K562 (cell line): ENCODE measurements around the gene CCPG1. TPM values are rescaled to one million over a fixed set of nuclear protein-coding genes. Genes with fewer than 3 reads are reported as not detected.

Experiments used
- ATAC-seq: fragments of 200-7000 bp; cut with Tn5 transposase; 3 replicates; pipeline ENCODE4 v1.9.1; 2020; ENCODE audit warnings: moderate library complexity
- BruUV-seq: library from RNA; stranded (reverse); fragments of 400-500 nt; replicated peaks from 2 replicates; lab custom pipeline; 2021; lab: Mats Ljungman, UMichigan
- CTCF ChIA-PET: fragments of 300-600 bp; formaldehyde crosslinking; extraction: SDS; loops from one replicate; lab custom pipeline; 2021; ENCODE audit warnings: low intra/inter-chr PET ratio; lab: Yijun Ruan, JAX
- POLR2A ChIA-PET: fragments of 300-600, 350-650 bp; sonication (Branson Sonifier 250); formaldehyde crosslinking; extraction: SDS; loops from one replicate; lab custom pipeline; 2021; ENCODE audit warnings: antibody characterized with exemption, inconsistent platforms; lab: Yijun Ruan, JAX
- DNase-seq, 4 experiments: peaks; one replicate each; pipeline versions ENCODE4 v3.0.0 to v3.0.0-alpha.2; 2011 to 2018; ENCODE audit warnings: low spot score in 3 of 4, mixed read lengths in 3 of 4; ENCODE audit errors: extremely low read depth in 1 of 4
- FAIRE-seq: peaks from 2 replicates; lab custom pipeline; 2011; peaks lifted over from hg19 to GRCh38; lab: Jason Lieb, UNC
- H2AFZ ChIP-seq: 2 replicates; pipeline ENCODE4 v1.6.0; 2011; ENCODE audit warnings: low read depth, low read length, control low read depth, inconsistent platforms
- H3K27ac ChIP-seq: fragments of 200-600 bp; 3 replicates; pipeline ENCODE4 v1.8.0; 2011; ENCODE audit warnings: low read depth, mild to moderate bottlenecking, control low read depth, inconsistent platforms, low read length, moderate library complexity, mixed read lengths; ENCODE audit errors: extremely low read depth
- H3K27me3 ChIP-seq, 2 experiments: fragments of 300-600 bp in 1 of 2; 2 replicates in 1 of 2; 3 replicates in 1 of 2; pipeline versions ENCODE4 v1.6.0 to v1.8.0; 2011; ENCODE audit warnings: inconsistent platforms in 2 of 2, low read length in 2 of 2, mild to moderate bottlenecking in 1 of 2, mixed read lengths in 1 of 2, moderate library complexity in 1 of 2; ENCODE audit not compliant: control insufficient read depth in 2 of 2, insufficient read depth in 2 of 2
- H3K36me3 ChIP-seq: fragments of 300-600 bp; 3 replicates; pipeline ENCODE4 v1.8.0; 2011; ENCODE audit warnings: mild to moderate bottlenecking, low read length, inconsistent platforms; ENCODE audit not compliant: control insufficient read depth, insufficient read depth
- H3K4me1 ChIP-seq, 2 experiments: fragments of 200-600 bp in 1 of 2; replicated peaks in 1 of 2; 2 replicates in 1 of 2; 3 replicates in 1 of 2; pipeline versions ENCODE4 v1.5.1 to v1.8.0; 2011; ENCODE audit warnings: inconsistent platforms in 2 of 2, low read length in 2 of 2, mild to moderate bottlenecking in 1 of 2, mixed read lengths in 1 of 2, moderate library complexity in 1 of 2; ENCODE audit not compliant: control insufficient read depth in 2 of 2, insufficient read depth in 2 of 2
- H3K4me2 ChIP-seq: 2 replicates; pipeline ENCODE4 v1.6.1; 2011; ENCODE audit warnings: low read length, control low read depth, inconsistent platforms, mixed read lengths; ENCODE audit not compliant: insufficient read depth
- H3K4me3 ChIP-seq: fragments of 200-600 bp; sonication (generic), shearing (Covaris generic); 2 replicates; pipeline ENCODE4 v1.5.1; 2016; ENCODE audit warnings: control low read depth, inconsistent platforms
- H3K79me2 ChIP-seq: fragments of 200-600 bp; 3 replicates; pipeline ENCODE4 v1.8.0; 2011; ENCODE audit warnings: low read length, inconsistent platforms; ENCODE audit not compliant: control insufficient read depth, insufficient read depth
- H3K9ac ChIP-seq, 2 experiments: 2 replicates each; pipeline versions ENCODE4 v1.6.0 to v1.6.1; 2011; ENCODE audit warnings: low read depth in 2 of 2, low read length in 2 of 2, control low read depth in 1 of 2, inconsistent platforms in 1 of 2, mild to moderate bottlenecking in 1 of 2, mixed read lengths in 1 of 2; ENCODE audit not compliant: insufficient read depth in 1 of 2
- H3K9me1 ChIP-seq: one replicate; pipeline ENCODE4 v1.6.0; 2011; ENCODE audit warnings: inconsistent platforms, mild to moderate bottlenecking, low read length, moderate library complexity; ENCODE audit not compliant: control insufficient read depth, insufficient read depth
- H3K9me3 ChIP-seq: replicated peaks from 2 replicates; pipeline ENCODE4 v1.5.1; 2011; ENCODE audit warnings: low read depth, low read length, inconsistent platforms; ENCODE audit not compliant: control insufficient read depth, insufficient read depth
- H4K20me1 ChIP-seq: replicated peaks from 2 replicates; pipeline ENCODE4 v1.6.1; 2011; ENCODE audit warnings: low read length, inconsistent platforms, mixed read lengths; ENCODE audit not compliant: control insufficient read depth, insufficient read depth
- CBX1 ChIP-seq: sonication (generic); IDR thresholded peaks from 2 replicates; pipeline ENCODE4 v1.6.1; 2016; ENCODE audit warnings: antibody characterized with exemption, low read depth, mild to moderate bottlenecking
- HOMEZ ChIP-seq: fragments of 250-450 bp; sonication (Bioruptor Pico); IDR thresholded peaks from 2 replicates; pipeline ENCODE4 v1.4.0; 2020; ENCODE audit warnings: mild to moderate bottlenecking, moderate library complexity
- HSF4 ChIP-seq: fragments of 250-450 bp; sonication (Bioruptor Pico); IDR thresholded peaks from 2 replicates; pipeline ENCODE4 v2.1.2; 2022; ENCODE audit warnings: mild to moderate bottlenecking, moderate library complexity, borderline replicate concordance
- IRF1 ChIP-seq: sonication (generic); formaldehyde crosslinking; IDR thresholded peaks from 2 replicates; pipeline ENCODE4 v1.8.0; 2022; ENCODE audit warnings: missing genetic modification reagents, mild to moderate bottlenecking, borderline replicate concordance
- NCOR1 ChIP-seq: fragments of 450-650 bp; IDR thresholded peaks from 2 replicates; pipeline ENCODE4 v1.6.1; 2016; ENCODE audit warnings: mild to moderate bottlenecking, moderate library complexity
- PREB ChIP-seq: sonication (generic); formaldehyde crosslinking; IDR thresholded peaks from 2 replicates; pipeline ENCODE4 v1.8.1; 2023; ENCODE audit warnings: mild to moderate bottlenecking, missing genetic modification reagents
- SMARCC2 ChIP-seq: fragments of 450-650 bp; IDR thresholded peaks from 2 replicates; pipeline ENCODE4 v1.6.1; 2017; ENCODE audit warnings: antibody characterized with exemption, moderate library complexity, mild to moderate bottlenecking, low read depth
- SRSF1 ChIP-seq: fragments of 200-400 bp; formaldehyde crosslinking; IDR thresholded peaks from 2 replicates; pipeline ENCODE4 v1.6.1; 2017; ENCODE audit warnings: mild to moderate bottlenecking, low read depth, low read length, moderate library complexity
- TAF1 ChIP-seq: IDR thresholded peaks from 2 replicates; pipeline ENCODE4 v1.6.1; 2011; ENCODE audit warnings: mild to moderate bottlenecking, low read length, moderate library complexity; ENCODE audit not compliant: insufficient read depth, control insufficient read depth, severe bottlenecking; ENCODE audit errors: extremely low read depth
- TOE1 ChIP-seq, 2 experiments: fragments of 450-650 bp in 1 of 2; sonication (generic) in 1 of 2; formaldehyde crosslinking in 1 of 2; IDR thresholded peaks; 2 replicates each; pipeline versions ENCODE4 v1.7.1 to v1.8.0; 2016 to 2022; ENCODE audit warnings: borderline replicate concordance in 2 of 2, mild to moderate bottlenecking in 2 of 2, antibody characterized with exemption in 1 of 2, inconsistent platforms in 1 of 2, low read depth in 1 of 2, missing genetic modification reagents in 1 of 2, moderate library complexity in 1 of 2
- ZBTB49 ChIP-seq: sonication (generic); formaldehyde crosslinking; IDR thresholded peaks from 2 replicates; pipeline ENCODE4 v1.8.0; 2022; ENCODE audit warnings: missing genetic modification reagents, mild to moderate bottlenecking, borderline replicate concordance
- ZKSCAN3 ChIP-seq: fragments of 250-450 bp; sonication (Bioruptor Pico); IDR thresholded peaks from 2 replicates; pipeline ENCODE4 v1.4.0; 2020
- ZNF175 ChIP-seq: fragments of 200-800 bp; sonication (Bioruptor generic); IDR thresholded peaks from 2 replicates; pipeline ENCODE4 v1.6.1; 2016; ENCODE audit warnings: low read depth, mild to moderate bottlenecking, missing genetic modification characterization, missing compliant biosample characterization
- ZNF197 ChIP-seq: fragments of 200-800 bp; sonication (Bioruptor generic); IDR thresholded peaks from 2 replicates; pipeline ENCODE4 v1.6.1; 2016; ENCODE audit warnings: low read depth, missing genetic modification characterization, missing compliant biosample characterization
- ZNF224 ChIP-seq: sonication (generic); formaldehyde crosslinking; IDR thresholded peaks from 2 replicates; pipeline ENCODE4 v1.8.0; 2022; ENCODE audit warnings: mild to moderate bottlenecking, missing genetic modification reagents
- ZNF586 ChIP-seq: fragments of 450-650 bp; formaldehyde crosslinking; conservative IDR thresholded peaks from 2 replicates; pipeline ENCODE4 v1.4.0; 2020; ENCODE audit warnings: mild to moderate bottlenecking, moderate library complexity
- WGBS: fragments of 100-300 bp; shearing (Covaris generic); methylation state at CpG from one replicate; pipeline ENCODE4 v1.1.6; 2016; ENCODE audit warnings: low coverage, mixed read lengths; ENCODE audit not compliant: insufficient coverage; ENCODE audit errors: missing lambda C conversion rate; 5-methylcytosine and 5-hydroxymethylcytosine counted together
- in situ Hi-C: fragments of 300-500 bp; cut with MboI; formaldehyde crosslinking; loops from 4 replicates; pipeline ENCODE4 v1.15.0; 2018; ENCODE audit warnings: inconsistent platforms, mixed read lengths
- intact Hi-C: fragments of 100-400 bp; cut with micrococcal nuclease; formaldehyde crosslinking; loops from 2 replicates; pipeline ENCODE4 v1.14.2; 2022
- polyA plus RNA-seq, 8 experiments: library from polyadenylated mRNA; depleted of rRNA in 4 of 8; stranded (reverse) in 5 of 8; unstranded in 3 of 8; fragments of >200 nt; fragmentation: Nextera tagmentation in 2 of 8; fragmentation: Illumina TruSeq in 1 of 8; extraction: Ambion mirVana in 2 of 8; extraction: Trizol in 1 of 8; gene quantifications; 2 replicates each; pipeline versions ENCODE4 v1.2.1 to v1.2.3, GENCODE V29; 2011 to 2014; ENCODE audit warnings: inconsistent platforms in 1 of 8, missing spikeins in 1 of 8
- total RNA-seq, 7 experiments: library from RNA; depleted of rRNA in 6 of 7; stranded (reverse); fragments of >200 nt in 6 of 7; fragmentation: Illumina TruSeq in 2 of 7; extraction: Trizol in 2 of 7; gene quantifications; 2 replicates each; pipeline versions ENCODE4 v1.2.1 to v1.2.3, GENCODE V29; 2011 to 2021; ENCODE audit warnings: low replicate concordance in 1 of 7

The CCPG1 gene
- total and polyA plus RNA-seq, 9 of the 15 experiments (the other 6 are each of a cell fraction or from before 2014, with no cell fraction given), result 33.0 to 54.9 (median 41.1) TPM

- Histone ChIP-seq H3K79me2 (no peaks in the 10 kb centered on the region), H2AFZ (no peak overlapping the region), H3K4me1 (no peaks in the 10 kb centered on the region), H3K9me3 (no peaks in the 10 kb centered on the region), H3K27ac (no peak overlapping the region), H3K27me3 (no peaks in the 10 kb centered on the region), H3K36me3 (peaks cover 40% of the 10 kb centered on the region), H3K9ac (no peak overlapping the region), H3K4me2 (no peak overlapping the region), H3K9me1 (no peaks in the 10 kb centered on the region), H3K4me3 (no peak overlapping the region), H4K20me1 (no peaks in the 10 kb centered on the region)
- intact Hi-C loops, result no loop called here
- FAIRE-seq (no peak), DNase-seq (no peak), ATAC-seq (no peak)
- WGBS, result 91% methylated on average over 5 of the region's 5 CpGs
- in situ Hi-C loops, result no loop called here
- no TSS peak for BruUV-seq
- POLR2A ChIA-PET, result no interaction called here
- CTCF ChIA-PET, result no interaction called here
- TF ChIP-seq SMARCC2, result no peak
- no peak for TF ChIP-seq TAF1
- no peak for TF ChIP-seq HOMEZ
- no peak for TF ChIP-seq HSF4
- no peak for TF ChIP-seq ZNF197 (CRISPR knock-in tag)
- no peak for TF ChIP-seq SRSF1
- TF ChIP-seq ZBTB49, result no peak
- no peak for TF ChIP-seq CBX1
- no peak for TF ChIP-seq ZKSCAN3 (CRISPR knock-in tag)
- no peak for TF ChIP-seq PREB (CRISPR knock-in tag)
- no peak for TF ChIP-seq IRF1 (CRISPR knock-in tag)
- TF ChIP-seq ZNF586, result no peak
- TF ChIP-seq NCOR1, result no peak
- no peak for TF ChIP-seq ZNF224 (CRISPR knock-in tag)
- no peak for TF ChIP-seq ZNF175 (CRISPR knock-in tag)
- no peak for TF ChIP-seq TOE1 (IDR thresholded peaks at IDR 0.05; ENCODE audit: borderline replicate concordance)
- no peak for TF ChIP-seq TOE1 (CRISPR knock-in tag; IDR thresholded peaks at IDR 0.05; ENCODE audit: borderline replicate concordance, low read depth)
Observed at GRCh38 chr15:55334371-55334770, 73.8 kb downstream of the CCPG1 start.
